Stimulated activated naive CD4-positive, alpha-beta T cell treated with Interleukin-2 at 50 U/mL for 16 hours (primary cell): ENCODE results near the gene AMIGO2.
"Not testable (repeated sequence)": the region's sequence is repeated elsewhere in the genome, so short reads cannot be mapped to it uniquely, and the experiment has no call there.

ENCODE experiments used
- DNase-seq: peaks from one replicate; lab custom pipeline; 2025; lab: John Stamatoyannopoulos, UW

The AMIGO2 gene

DNA sequence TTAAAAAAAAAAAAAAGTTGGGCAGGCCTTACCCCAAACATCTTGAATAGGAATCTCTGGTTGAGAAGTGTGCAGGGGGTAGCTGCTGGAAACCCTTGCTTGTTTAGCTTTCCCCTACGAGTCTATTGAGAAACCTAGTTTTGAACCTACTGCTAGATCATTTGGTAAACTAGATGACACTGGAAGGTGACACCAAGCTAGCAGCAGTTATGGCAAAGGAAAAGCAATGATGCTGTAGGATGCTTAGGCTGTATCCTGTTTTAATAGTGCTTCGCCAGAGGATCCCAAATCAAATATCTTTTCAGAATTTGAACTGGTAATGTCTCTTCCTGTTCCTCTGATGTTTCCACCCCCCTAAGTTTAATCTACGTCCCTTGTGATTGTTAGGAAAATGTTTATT lies 5.8 kb downstream of the AMIGO2 start:
- DNase-seq = no peak

DNA sequence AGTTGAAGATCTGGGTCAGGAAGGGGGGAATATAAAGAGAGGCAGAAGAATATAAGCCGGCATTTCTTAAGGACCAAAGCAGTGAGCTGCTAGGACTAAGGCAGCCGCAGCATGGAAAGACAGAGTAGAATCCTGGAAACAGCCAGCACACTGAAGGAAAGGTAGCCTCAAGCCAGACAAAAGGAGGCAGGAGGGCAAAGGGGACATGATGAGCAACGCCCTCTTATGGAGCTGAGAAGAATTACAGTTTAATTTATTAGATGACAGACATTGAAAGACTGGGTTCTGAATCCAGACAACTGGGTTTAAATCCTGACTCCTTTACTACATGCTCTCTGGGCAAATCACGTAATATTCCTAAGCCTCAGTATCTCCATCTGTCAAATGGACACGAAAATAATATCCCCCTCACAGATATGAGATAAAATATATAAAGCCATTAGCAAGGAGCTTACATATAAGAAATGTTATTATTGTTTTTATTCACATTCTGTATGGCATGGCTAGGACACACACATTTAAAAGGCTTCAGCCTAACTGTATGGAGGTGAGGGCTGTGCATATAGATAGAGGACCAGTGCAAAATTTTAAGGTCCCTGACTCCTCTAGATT lies 8.4 kb downstream of the AMIGO2 start:
- DNase-seq = no peak

DNA sequence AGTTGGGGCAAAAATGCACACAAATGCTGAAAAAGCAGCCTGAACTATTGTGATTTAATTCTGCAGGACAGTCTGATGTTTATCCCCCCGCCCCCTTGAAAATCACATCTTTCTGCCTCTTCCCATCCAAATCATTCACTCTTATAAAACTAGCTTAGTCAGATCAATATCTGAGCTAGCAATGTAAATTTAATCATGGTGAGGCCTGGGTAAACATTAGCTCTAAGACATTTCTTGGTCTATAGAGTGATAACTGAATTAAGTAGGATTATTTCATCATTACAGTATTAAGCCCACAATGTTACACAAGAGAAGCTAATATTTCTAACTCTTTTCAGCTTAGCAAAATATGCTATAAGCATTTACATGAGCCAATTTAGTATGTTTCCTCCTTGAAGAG lies 9.4 kb downstream of the AMIGO2 start:
- no peak for DNase-seq

DNA sequence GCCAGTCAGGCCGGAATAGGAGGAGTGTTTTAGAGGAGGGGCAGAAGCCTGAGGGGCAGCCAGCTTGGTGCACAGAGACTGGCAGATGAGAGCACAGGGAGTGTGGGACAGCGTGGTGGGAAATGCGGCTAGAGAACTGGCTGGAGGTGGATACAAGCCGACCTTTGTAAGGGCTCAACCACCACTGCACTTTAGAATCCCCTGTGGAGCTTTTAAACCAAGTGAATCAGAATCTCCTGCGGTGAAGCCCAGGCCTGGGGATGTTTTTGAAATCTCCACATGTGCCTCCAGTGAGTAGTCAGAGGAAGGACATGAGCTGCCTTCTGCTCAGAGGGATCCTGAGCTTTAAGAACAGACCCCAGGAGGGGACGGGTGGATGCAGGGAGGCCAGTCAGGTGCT lies 11.2 kb downstream of the AMIGO2 start:
- DNase-seq = no peak

DNA sequence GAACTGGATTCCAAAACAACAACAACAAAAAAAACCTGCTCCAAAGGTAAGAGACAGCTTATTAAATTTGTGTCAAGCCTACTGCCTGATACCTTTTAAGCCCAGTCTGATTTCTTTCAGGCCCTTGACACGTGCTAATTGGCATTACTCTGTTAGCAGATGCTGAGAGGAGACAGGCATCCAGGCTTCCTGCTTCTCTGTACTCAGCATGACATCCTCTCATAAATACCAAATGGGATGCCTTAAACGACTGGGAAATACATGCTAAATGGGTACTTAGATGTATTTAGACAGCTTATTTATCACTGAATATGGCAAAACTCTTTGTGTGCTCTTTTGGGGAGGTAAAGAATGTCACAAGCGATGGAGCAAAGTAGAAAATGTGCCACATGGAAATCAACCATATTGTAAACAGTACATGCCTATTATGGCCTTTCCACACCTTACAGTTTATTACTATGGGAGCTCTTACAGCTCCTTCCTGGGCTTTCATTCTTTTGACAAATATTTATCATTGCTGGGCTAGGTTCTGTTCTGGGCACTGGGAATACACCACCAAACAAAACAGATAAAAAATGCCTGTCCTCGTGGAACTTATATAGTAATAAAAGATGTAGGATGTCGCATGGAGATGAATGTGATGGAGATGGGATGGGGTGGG lies 11.9 kb downstream of the AMIGO2 start:
- no peak for DNase-seq

DNA sequence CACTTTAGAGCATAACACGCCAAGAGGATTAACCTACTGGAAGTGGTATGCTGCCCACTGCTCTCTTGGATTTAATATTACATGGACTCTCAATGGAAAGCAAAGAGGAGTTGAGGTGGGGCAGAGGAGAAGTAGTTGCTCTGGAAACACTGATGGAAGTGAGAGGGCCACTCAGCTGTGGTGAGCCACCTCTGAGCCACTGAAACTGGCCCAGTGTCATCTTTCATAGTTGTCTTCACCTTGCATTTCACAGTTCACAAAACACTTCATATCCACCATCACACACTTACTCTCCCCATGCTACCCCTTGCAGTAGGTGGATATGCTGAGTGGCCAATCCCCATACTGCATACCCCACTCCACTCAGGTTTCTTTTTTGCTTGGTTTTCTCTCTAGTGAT lies 12.6 kb downstream of the AMIGO2 start:
- DNase-seq = no peak

DNA sequence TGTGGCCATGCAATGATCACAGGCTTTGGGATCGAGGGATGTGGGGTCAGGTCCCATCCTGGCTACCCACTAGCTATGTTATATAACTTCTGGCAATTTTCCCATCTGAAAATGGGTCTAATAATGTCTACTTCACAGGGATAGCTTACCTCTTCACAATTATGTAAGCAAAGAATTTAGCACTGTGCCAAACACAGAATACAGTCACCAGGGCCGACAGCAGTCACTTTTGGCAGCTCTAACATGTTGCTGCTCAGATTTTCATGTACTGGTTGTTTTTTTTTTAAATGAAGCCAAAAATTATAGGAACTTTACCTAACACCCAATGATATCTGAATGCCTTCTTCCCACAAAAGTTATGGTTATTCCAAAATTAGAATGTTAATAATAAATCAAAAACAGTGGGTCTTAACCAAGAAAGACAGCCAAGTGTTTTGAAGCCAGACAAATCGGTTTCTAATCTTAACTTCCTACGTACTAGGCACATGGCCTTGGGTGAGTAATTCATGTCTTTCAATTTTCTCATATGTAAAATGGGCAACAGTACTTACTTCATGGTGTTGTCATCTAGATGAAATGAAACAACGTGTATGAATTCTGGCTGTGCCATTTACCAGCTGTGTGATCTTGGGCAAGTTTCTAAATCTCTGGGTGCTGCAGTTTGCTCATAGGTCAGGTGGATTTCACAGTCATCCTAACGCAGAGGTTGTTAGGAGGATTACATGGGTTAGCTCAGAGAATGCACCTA lies 13.3 kb downstream of the AMIGO2 start:
- no peak for DNase-seq

DNA sequence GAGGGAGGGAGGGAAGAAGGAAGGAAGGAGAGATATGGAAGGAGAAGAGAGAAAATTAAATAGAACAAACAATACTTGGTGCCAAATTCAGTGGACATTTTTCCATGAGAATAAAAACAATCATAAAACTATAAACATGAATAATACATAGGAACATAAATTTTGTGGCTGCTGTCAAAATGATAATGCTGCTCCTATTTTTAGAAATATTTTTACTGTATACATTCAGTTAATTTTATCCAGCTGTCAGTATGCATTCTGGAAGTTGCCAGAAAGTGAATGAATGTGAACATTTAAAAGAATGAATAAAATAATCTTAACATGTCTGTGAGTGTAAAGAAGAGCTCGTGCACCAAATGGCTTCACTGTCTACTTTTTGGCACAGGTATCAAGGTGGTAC lies 14.2 kb downstream of the AMIGO2 start:
- no peak for DNase-seq

DNA sequence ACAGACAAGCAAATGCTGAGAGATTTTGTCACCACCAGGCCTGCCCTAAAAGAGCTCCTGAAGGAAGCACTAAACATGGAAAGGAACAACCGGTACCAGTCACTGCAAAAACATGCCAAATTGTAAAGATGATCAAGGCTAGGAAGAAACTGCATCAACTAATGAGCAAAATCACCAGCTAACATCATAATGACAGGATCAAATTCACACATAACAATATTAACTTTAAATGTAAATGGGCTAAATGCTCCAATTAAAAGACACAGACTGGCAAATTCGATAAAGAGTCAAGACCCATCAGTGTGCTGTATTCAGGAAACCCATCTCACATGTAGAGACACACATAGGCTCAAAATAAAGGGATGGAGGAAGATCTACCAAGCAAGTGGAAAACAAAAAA lies 21.1 kb downstream of the AMIGO2 start:
- not testable (repeated sequence) for DNase-seq

DNA sequence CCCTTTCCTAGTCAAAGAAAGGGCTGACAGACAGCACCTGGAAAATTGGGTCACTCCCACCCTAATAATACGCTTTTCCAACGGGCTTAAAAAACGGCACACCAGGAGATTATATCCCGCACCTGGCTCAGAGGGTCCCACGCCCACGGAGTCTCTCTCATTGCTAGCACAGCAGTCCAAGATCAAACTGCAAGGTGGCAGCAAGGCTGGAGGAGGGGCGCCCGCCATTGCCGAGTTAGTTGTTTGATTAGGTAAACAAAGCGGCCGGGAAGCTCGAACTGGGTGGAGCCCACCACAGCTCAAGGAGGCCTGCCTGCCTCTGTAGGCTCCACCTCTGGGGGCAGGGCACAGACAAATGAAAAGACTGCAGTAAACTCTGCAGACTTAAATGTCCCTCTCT lies 22.8 kb downstream of the AMIGO2 start:
- not testable (repeated sequence) for DNase-seq

DNA sequence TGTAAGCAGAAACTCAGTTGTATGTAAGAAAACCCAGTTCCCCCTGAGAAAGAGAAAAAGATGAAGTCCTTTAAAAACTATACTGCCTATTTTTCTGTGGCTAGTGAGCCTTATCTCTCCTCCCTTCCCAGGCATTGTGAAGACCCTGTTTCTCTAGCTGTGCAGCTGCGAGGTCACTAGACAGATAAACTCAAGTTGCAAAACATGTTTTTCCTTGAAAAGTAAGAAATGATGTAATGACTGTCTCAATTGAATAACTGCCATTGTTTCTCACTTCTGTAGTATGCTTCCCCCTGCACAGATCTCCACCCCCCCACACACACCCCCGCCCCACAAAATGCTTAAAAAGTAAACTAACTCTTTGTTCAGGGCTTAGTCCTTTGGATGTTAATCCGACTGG lies 23.9 kb downstream of the AMIGO2 start:
- DNase-seq = not testable (repeated sequence)

DNA sequence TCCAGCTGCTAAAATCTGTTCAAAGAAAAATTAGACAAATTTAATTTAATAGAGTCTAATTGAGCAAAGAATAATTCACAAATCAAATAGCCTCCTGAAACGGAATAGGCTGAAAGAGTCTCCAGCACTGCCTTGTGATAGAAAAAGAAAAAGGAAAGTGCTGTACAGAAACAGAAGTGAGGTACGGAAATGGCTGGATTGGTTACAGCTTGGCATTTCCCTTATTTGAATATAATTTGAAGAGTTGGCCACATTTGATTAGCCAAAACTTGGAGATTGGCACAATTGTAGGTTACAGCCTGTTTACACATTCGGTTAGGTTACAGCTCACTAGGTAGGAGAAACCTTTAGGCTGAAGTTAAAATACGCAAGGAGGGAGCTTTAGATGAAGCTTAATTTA lies 25.1 kb downstream of the AMIGO2 start:
- DNase-seq = no peak

DNA sequence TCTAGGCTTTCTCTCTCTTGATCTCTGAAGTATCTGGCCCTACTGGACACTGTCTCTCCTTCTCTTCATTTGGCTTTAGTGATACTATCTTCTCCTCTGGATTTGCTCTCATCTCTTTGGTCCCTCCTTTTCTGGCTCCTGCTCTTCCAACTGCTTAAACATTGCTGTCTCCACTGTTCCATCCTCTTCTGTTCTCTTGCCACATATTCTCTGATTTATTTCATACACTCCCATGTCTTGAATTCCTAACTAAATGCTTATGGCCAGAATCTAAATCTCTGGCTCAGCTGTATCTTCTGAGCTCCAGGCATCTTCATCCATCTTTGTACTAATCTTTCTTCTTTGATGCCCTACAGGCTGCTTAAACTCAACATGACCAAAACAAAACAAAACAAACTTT lies 25.8 kb downstream of the AMIGO2 start:
- no peak for DNase-seq

DNA sequence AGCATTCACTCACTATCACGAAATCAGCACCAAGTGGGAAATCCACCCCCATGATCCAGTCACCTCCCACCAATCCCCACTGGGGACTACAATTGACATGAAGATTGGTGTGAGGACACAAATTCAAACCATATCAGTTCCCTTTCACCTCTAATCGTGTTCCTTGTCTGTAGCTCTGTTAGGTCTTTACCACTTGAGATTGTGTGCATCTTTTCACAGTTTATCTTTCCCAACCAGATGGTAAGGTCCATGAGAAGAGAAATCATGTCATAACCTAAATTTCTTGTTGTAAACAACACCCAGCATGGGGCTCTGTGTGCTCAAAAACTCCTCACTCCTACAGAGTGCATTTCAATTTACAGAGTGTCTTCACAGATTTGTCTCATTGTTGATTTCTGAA lies 27.5 kb downstream of the AMIGO2 start:
- no peak for DNase-seq

DNA sequence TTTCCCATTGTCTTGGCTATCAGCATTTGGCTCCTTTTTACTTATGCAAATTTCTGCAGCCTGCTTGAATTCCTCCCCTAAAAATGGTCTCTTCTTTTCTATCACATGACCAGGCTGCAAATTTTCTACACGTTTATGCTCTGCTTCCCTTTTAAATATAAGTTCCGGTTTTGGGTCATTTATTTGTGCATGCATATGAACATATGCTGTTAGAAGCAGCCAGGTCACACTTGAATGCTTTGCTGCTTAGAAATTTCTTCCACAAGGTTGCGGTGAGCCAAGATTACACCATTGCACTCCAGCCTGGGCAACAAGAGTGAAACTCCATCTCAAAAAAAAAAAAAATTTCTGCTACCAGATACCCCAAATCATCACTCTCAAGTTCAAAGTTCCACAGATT lies 28.5 kb downstream of the AMIGO2 start:
- not testable (repeated sequence) for DNase-seq

DNA sequence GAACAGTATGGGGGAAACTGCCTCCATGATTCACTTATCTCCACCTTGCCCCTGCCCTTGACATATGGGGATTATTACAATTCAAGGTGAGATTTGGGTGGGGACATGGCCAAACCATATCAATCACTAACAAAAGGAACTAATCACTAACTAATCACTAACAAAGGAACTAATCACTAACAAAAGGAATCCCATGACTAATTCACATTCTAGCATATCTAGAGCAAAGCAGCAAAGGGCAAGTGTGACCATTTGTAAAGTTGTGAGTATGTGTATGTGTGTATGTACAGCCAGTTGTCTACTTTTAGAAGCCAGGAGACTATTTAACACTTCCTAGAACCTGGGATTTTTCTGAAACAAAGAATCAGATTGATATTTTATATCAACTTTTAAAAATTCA lies 31.2 kb downstream of the AMIGO2 start:
- DNase-seq = no peak

DNA sequence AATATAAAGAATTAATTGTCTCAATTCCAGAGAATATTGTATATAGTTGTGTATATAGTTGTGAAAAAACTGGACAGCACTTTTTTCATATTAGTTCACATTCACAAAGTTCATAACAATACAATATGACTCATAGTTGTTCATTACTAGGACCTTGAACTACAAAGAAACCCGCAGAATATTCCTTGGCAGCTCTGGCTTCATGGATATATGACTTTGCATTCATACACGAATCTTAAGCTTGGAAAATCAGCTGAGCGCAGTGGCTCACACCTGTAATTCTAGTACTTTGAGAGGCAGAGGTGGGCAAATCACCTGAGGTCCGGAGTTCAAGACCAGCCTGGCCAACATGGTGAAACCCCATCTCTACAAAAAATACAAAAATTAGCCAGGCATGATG lies 38.4 kb downstream of the AMIGO2 start:
- no peak for DNase-seq

DNA sequence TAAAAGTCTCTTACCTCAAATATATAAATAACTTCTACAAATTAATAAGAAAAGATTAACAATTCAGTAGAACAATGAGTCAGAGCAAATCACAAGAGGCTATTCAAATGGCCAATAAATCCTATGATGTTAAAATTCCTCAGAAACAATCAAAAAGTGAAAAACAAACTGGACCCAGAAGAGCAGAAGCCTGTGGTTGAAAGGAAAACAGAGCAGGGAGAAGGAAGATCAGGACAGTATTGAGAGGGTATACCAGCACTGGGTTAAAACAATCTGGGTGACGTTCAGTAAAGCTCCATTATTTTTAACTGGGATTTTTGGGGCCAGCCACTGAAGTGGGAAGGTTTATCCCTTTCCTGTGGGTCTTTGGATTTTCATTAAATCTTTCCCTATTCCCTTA lies 40.0 kb downstream of the AMIGO2 start:
- DNase-seq = no peak

DNA sequence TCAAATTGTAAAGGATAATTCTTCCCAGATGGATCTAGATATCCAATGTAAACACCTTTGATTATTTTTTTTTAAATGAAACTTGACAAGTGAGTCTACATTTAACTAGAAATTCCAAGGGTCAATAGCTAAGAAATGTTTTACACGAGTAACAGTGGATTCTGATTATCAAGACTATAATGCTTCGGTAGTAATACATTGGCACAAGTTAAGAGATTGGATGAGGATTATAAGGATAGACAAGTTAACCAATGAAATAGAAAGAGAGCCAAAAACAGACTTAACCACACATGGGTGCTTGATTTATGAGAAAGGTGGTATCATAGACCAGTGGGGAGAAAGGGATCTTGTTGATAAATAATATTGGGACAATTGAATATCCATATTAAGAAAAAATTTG lies 40.7 kb downstream of the AMIGO2 start:
- no peak for DNase-seq

DNA sequence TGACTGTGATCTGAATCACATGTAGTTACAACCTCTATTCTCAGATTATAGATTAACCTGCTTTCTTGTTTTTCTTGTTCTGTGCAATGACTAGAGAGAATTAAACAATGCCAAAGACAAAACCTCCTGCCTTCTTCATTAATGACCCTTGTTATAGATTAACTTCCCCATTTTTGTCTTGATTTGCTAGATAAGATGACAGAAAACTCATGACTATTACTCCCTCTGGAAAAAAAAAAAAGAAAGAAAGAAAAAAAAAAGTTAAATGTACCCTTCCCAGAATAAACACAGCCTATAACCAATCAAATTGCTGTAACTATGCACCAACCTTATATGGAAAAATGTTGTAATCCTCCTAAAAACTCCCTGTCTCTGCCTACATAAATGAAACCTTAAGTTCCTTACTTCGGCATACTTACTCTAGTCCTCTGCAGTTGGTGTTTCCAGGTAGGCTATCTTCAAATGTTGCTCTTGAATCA lies 41.5 kb downstream of the AMIGO2 start:
- DNase-seq = no peak

DNA sequence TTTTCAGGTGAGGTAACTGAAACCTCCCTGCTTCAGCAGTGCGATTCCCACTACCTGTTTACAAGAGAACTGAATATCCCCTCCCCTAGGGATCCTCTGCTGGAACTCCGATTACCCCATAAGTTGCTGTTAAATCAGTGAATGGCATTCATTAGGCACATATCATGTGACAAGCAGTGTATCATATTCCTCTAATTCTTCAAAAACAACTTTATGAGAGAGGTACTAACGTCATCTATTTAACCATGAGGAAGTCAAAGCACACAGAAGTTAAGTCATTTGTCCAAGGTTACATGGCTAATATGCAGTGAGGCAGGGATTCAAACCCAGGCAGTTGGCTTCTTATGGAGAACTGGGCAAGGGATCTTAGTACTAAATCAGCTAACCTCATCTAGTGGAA lies 44.3 kb downstream of the AMIGO2 start:
- no peak for DNase-seq

DNA sequence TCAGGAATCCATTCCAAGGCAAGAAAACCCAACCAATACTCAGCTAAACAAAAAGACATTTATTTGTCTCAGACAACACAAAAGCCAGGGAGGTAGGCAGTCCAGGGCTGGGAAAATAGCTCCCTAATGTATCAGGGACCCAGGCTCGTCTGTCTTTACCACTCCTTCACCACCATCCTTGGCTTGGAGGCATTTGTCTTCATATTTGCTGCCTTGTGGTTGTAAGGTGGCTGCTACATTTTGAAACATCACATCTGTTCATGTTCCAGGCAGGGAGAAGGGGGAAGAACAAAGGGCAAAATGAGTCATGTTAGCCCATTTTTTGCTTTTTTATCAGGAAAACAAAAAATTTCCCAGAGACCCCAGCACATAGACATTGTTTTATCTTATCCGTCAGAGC lies 45.1 kb downstream of the AMIGO2 start:
- DNase-seq = no peak

DNA sequence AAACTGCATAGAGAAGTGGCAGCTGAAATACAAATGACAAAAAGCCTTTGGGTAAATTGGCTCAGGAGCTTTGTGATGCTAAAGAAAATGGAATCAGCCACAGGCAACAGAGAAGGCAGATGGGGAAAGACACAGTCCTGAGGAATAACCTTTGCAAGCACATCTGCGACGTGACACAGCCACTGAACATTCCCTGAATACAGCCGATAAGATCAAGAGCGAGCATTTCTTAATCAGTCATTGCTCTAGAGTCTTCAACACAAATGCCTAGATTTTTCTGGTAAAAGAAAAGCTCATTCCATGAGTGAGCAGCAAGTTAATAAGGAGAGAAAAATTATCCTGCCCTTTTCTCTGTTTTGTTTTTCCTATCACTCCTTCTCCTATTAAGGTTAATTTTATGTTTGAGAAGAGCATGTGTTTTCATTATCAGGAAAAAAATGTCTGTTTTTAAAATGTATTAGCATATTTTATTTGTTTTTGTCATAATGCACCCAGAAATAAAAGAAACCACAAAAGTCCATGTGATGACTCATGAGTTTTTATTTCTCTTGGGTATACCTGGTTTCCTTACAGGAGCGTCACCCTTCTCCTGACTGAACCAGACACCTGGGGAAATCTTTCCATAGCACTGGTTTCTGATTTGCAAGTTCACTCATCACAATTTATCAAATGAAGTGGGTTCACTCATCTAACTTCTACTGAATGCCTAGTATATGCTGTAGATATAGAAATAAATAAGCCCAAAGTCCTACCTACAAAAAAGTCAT lies 45.8 kb downstream of the AMIGO2 start:
- DNase-seq = no peak
